Activated CD8-positive, alpha-beta memory T cell treated with anti-CD3 and anti-CD28 coated beads for 36 hours (primary cell): ENCODE data around the gene MAP1LC3B. TPM values are rescaled to one million over a fixed set of nuclear protein-coding genes. Genes with fewer than 3 reads are reported as not detected.

ENCODE experiments used
- CTCF ChIA-PET: fragments of 350-600 bp; sonication (Branson Sonifier 250); formaldehyde crosslinking; loops from one replicate; lab custom pipeline; 2021; ENCODE audit warnings: antibody characterized with exemption; lab: Charles Lee
- POLR2A ChIA-PET: fragments of 350-600 bp; sonication (Branson Sonifier 250); formaldehyde crosslinking; loops from one replicate; lab custom pipeline; 2021; ENCODE audit warnings: antibody characterized with exemption; lab: Charles Lee
- total RNA-seq, 2 experiments: library from RNA; stranded (reverse); gene quantifications; one replicate each; pipeline ENCODE4 v1.2.3, GENCODE V29; 2021

MAP1LC3B gene
- total RNA-seq, 2 experiments from 2014 or later = 49.9 to 50.3 TPM

GRCh38 chr16:87416826-87417527 lies 24.8 kb downstream of the MAP1LC3B start:
- CTCF ChIA-PET = interaction anchor here (0.5 to 2.3 kb wide), 7 partner anchors 22 to 219 kb away, joined by 3 to 33 read pairs (median 3); no protein-coding TSS in a partner anchor
- POLR2A ChIA-PET = no interaction called here

GRCh38 chr16:87417528-87417910 lies 25.4 kb downstream of the MAP1LC3B start:
- ChIA-PET CTCF (interaction anchor here (1.2 to 2.3 kb wide), 3 partner anchors 24 to 218 kb away, joined by 3 to 33 read pairs (median 3); no protein-coding TSS in a partner anchor), POLR2A (no interaction called here)

- CTCF ChIA-PET = interaction anchor here (1.2 to 2.3 kb wide), 2 partner anchors 153 to 217 kb away, joined by 3 to 33 read pairs; no protein-coding TSS in a partner anchor
- POLR2A ChIA-PET = no interaction called here
These were observed 26.1 kb downstream of the MAP1LC3B start for GRCh38 chr16:87418216-87418615.

GRCh38 chr16:87418644-87419043 lies 26.5 kb downstream of the MAP1LC3B start:
- POLR2A ChIA-PET = no interaction called here
- CTCF ChIA-PET = no interaction called here

GRCh38 chr16:87420026-87421002 lies 28.2 kb downstream of the MAP1LC3B start:
- ChIA-PET POLR2A (no interaction called here), CTCF (no interaction called here)

GRCh38 chr16:87421003-87421912 lies 29.1 kb downstream of the MAP1LC3B start:
- ChIA-PET POLR2A (no interaction called here), CTCF (no interaction called here)

GRCh38 chr16:87422106-87422505 lies 30.0 kb downstream of the MAP1LC3B start:
- ChIA-PET CTCF (no interaction called here), POLR2A (no interaction called here)

GRCh38 chr16:87423429-87423828 lies 31.3 kb downstream of the MAP1LC3B start:
- ChIA-PET CTCF (no interaction called here), POLR2A (no interaction called here)

GRCh38 chr16:87424266-87424665 lies 32.1 kb downstream of the MAP1LC3B start:
- POLR2A ChIA-PET = no interaction called here

GRCh38 chr16:87425941-87426340 lies 33.8 kb downstream of the MAP1LC3B start:
- POLR2A ChIA-PET = no interaction called here

More at GRCh38 chr16:87424266-87424665, 32.1 kb downstream of the MAP1LC3B start:
- CTCF ChIA-PET = interaction anchor here (2.3 kb wide), 1 partner anchor 212 kb away, joined by 7 read pairs; no protein-coding TSS in a partner anchor

GRCh38 chr16:87426423-87427215 lies 34.5 kb downstream of the MAP1LC3B start:
- ChIA-PET POLR2A (no interaction called here), CTCF (no interaction called here)

More at GRCh38 chr16:87425941-87426340, 33.8 kb downstream of the MAP1LC3B start:
- CTCF ChIA-PET = interaction anchor here (2.3 kb wide), 1 partner anchor 210 kb away, joined by 7 read pairs; no protein-coding TSS in a partner anchor

GRCh38 chr16:87431926-87432325 lies 39.8 kb downstream of the MAP1LC3B start:
- ChIA-PET POLR2A (no interaction called here), CTCF (interaction anchor here (1.5 kb wide), 1 partner anchor 204 kb away, joined by 4 read pairs; no protein-coding TSS in a partner anchor)

GRCh38 chr16:87432330-87432915 lies 40.3 kb downstream of the MAP1LC3B start:
- ChIA-PET POLR2A (no interaction called here), CTCF (interaction anchor here (1.5 kb wide), 1 partner anchor 204 kb away, joined by 4 read pairs; no protein-coding TSS in a partner anchor)

- CTCF ChIA-PET = no interaction called here
- POLR2A ChIA-PET = no interaction called here
These were observed 42.1 kb downstream of the MAP1LC3B start for GRCh38 chr16:87434146-87434667.

GRCh38 chr16:87435372-87436224 lies 43.5 kb downstream of the MAP1LC3B start:
- ChIA-PET CTCF (interaction anchor here (1.3 to 1.4 kb wide), 2 partner anchors 15 to 201 kb away, joined by 3 read pairs; no protein-coding TSS in a partner anchor), POLR2A (interaction anchor here (1.2 kb wide), 1 partner anchor 200 kb away, joined by 3 read pairs; no protein-coding TSS in a partner anchor)
